Measurements from ENCODE around the gene FTO. TPM values are rescaled to one million over a fixed set of nuclear protein-coding genes. Genes with fewer than 3 reads are reported as not detected.
"Not testable (repeated sequence)": the region's sequence is repeated elsewhere in the genome, so short reads cannot be mapped to it uniquely, and the experiment has no call there.

The FTO gene
- total RNA-seq, 1 donor from 2014 or later, result 154 TPM

DNA sequence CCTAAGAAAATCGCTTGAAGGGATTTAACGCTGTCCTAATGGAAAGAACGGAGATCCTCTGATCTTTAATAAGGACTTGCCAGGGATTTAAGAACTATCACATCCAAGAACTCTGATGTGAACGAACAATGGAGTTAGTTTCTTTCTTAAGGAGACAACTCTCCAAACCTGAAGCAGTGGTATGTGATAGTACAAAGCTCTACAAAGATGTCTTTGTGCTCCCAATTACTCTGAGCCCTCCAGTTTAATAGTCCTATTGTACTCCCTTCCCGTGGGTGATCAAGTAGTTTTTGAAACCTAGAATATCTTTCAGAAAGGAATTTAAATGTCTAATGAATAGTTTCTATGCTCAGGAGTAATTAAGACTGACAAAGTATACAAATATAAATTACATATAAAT is 123.8 kb downstream of the FTO start:
- no peak for DNase-seq

- DNase-seq, result no peak
These were observed 125.3 kb downstream of the FTO start for GRCh38 chr16:53829186-53829747.

DNA sequence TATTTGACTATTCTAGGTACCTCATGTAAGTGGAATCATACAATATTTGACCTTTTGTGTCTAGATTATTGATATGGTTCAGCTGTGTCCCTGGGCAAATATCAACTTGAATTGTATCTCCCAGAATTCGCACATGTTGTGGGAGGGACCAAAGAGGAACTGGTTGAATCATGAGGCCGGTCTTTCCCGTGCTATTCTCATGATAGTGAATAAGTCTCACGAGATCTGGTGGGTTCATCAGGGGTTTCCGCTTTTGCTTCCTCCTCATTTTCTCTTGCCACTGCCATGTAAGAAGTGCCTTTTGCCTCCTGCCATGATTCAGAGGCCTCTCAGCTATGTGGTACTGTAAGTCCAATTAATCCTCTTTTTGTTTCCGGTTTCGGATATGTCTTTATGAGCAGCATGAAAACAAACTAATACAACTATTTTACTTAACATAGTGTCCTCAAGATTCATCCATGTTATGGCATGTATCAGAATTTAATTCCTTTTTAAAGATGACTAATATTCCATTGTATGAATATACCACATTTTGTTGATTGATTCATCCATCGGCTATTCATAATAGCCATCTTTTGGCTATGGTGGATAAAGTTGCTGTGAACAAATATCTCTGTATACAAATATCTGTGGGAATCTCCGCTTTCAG is 129.1 kb downstream of the FTO start:
- DNase-seq, result no peak

DNA sequence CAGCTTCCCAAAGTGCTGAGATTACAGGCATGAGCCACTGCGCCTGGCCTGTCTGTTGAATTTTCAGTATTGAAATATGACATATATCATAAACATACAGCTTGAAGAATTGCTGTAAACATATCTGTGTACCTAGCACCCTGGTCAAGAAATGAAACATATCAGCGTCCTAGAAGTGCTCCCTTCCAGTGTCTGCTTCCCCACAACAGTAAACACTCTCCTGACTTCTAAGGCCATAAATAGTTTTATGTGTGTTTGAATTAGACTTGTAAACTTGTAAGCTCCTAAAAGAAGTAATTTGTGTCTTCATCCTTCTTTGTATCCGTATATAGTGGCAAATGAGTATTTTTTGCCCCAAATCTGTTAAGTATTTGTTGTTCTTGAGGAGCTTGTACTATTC is 132.2 kb downstream of the FTO start:
- DNase-seq, result no peak

- DNase-seq, result no peak
These were observed 132.7 kb downstream of the FTO start for GRCh38 chr16:53836680-53837079.

- DNase-seq, result no peak
These were observed 133.5 kb downstream of the FTO start for GRCh38 chr16:53837426-53837825.

DNA sequence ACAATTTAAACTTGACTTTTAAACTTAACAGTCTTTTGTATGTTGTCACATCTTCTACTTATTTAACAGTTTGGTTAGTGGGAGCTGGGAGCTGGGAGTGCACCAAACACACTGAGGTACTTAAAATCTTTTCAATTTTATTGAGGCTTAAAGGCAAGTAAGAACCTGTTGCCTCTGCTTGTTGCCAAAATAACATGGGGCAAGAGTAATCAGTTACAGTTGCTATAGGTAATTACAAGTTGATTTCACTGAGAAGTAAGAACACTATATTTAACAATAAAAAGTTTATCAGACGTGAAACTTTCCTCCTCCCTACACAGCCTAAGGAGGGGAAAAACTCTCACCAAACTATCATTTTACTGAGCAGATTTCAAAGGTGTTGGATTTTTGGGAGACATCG is 135.2 kb downstream of the FTO start:
- DNase-seq, result no peak

DNA sequence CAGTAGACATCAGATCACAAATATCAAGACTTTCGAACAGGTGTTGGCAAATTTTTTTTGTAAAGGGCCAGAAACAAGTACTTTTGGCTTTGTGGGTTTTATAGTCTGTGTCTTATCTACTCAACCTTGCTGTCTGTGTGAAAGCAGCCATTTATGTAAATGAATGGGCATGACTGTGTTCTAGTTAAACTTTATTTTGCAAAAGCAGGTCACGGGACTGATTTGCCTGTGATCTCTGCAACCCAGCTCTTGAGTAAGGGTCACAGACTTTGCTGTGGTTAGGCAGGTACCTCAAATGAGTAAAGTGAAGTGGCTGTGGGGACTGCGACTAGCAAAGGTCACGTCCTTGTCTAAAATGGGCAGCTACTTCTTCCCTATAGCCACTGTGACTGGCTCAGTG is 136.5 kb downstream of the FTO start:
- no peak for DNase-seq

- DNase-seq, result no peak
These were observed 137.9 kb downstream of the FTO start for GRCh38 chr16:53841884-53842283.

DNA sequence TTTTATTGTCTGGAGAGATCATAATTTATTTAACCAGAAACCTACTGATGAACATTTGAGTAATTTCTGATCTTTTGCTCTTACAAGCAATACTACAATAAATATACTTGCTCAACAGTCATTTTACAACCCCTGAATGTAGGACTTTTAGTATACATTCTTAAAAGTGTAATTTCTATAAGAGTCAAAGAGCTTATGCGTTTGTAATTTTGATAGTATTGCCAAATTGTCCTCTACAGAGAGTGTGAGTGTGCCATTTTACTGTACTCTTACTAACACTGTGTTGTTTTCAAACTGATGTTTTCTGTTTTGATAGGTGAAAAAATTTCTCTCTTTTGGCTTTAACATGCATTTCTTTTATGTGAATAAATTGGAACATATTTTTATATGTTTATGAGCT is 139.1 kb downstream of the FTO start:
- no peak for DNase-seq

DNA sequence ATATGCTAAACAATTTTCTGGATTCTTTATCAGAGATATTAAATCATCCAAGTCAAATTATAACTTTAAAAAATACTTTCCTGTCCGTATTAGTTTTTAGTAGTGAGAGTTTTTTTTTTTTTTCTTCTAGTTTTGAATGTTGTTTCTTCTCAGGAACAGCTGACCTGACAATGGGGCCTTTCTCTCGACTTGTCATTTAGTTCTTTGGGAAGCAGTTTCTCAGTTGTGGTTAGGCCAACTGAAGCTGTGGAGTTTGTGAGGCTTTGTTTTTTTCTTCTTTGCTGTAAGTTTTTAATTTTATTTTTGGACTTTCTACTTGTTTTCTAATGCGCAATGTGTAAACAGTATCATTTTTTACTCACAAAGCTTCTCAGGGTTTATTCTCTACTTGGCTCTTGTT is 140.8 kb downstream of the FTO start:
- no peak for DNase-seq

- not testable (repeated sequence) for DNase-seq
These were observed 142.6 kb downstream of the FTO start for GRCh38 chr16:53846549-53846948.

DNA sequence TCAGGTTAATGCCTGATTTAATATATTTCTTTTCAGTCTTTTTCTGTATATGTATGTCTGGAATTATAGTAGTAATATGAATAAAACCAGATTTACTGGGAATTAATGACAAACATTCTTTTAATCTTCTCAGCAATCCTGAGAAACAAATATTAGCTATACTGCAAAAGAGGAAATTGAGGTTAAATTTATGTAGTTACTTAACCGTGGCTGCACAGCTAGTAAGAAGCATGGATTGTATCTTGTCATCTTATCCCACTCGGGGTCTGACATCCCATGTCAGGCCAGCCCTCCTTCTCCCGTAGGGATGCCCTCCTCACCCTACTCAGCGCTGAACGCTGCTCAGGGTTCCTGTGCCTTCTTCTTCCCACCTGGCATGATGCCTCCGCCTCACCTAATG is 143.0 kb downstream of the FTO start:
- no peak for DNase-seq

DNA sequence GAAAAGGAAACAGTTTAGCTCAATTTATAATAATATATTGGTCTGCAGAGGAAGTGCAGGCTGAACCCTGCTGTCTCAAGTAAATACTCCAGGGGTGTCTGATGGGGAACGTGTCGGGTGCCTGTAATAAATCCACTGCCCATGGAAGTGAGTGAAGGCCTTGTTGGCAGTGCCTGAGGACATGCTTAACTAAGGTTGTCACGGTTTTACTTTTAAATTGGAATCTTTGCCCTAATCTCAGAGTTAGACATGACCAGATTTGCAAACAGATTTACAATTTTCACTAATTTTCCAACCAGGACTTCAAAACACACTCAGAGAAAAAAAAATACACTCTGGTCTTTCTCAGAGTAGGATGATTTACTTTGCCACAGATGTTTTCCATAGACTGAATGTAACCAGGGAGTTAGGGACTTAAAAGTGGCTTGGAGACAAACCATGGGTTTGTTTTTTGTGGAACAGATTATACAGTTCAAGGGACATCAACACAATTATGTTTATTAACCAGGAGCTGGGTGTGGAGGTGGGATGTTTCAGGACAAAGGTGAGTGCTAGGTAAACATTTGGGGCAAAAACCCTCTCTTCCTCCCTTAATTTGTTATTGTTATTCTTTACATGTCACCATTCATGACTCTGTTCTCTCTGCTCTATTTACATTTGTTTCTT is 144.5 kb downstream of the FTO start:
- DNase-seq, result no peak

DNA sequence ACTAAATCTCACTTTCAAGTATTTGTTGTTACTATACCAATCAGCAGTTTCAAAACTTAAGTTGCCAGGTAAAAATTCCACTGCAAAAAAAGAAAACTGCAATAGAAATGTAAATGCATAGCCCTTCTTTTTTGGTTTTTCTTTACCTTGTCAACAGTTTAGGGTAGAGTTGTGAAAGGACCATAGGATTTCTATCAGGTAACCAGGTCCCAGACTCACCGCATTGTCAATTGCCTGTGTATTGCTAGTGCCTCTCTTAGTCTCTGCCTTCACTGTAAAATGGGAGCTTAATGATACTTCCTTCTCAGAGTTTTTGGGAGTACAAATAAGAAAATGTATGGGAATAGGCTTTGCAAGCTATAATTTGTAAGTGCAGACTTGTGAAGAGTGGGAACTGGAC is 145.0 kb downstream of the FTO start:
- DNase-seq, result no peak

GRCh38 chr16:53849585-53849984 is 145.6 kb downstream of the FTO start:
- no peak for DNase-seq

GRCh38 chr16:53849994-53850393 is 146.0 kb downstream of the FTO start:
- no peak for DNase-seq

GRCh38 chr16:53852678-53853077 is 148.7 kb downstream of the FTO start:
- DNase-seq, result no peak

- DNase-seq, result no peak
These were observed 151.1 kb downstream of the FTO start for GRCh38 chr16:53855056-53855455.

- no peak for DNase-seq
These were observed 151.6 kb downstream of the FTO start for GRCh38 chr16:53855511-53855910.

DNA sequence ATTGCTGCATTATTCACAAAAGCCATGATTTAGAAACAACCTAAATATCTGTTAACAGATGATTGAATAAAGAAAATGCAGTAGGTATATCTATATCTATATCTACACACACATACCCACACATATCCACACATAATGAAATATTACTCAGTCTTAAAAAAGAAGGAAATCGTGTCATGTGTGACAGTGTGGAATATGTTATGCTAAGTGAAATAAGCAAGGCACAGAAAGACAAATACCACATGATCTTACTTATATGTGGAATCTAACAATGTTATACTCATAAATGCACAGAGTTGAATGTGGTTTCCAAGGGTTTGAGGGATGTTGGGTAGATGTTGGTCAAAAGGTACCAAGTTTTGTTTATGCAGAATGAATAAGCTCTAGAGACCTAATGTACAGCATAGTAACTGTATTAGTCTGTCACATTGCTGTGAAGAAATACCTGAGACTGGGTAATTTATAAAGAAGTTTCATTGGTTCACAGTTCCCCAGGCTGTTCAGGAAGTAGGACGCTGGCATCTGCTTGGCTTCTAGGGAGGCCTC is 156.1 kb downstream of the FTO start:
- DNase-seq, result no peak

DNA sequence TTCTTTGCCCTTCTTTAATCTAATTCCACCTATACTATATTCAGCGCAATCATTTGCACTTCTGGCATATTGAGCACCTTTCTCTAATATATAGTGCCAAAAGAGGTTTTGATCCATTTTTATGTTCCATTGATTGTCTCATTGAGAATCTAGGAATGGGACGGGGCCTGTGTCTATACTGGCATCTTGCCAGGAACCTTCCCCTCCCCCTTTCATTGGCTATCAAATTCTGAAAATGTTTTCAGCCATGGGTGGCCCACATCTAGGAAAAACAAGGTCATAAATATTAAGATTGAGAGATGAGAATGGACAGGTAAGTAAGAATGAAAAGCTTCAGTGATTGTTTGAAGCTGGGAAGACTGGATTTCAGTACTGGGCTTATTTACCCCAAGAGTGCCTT is 159.9 kb downstream of the FTO start:
- DNase-seq, result no peak

DNA sequence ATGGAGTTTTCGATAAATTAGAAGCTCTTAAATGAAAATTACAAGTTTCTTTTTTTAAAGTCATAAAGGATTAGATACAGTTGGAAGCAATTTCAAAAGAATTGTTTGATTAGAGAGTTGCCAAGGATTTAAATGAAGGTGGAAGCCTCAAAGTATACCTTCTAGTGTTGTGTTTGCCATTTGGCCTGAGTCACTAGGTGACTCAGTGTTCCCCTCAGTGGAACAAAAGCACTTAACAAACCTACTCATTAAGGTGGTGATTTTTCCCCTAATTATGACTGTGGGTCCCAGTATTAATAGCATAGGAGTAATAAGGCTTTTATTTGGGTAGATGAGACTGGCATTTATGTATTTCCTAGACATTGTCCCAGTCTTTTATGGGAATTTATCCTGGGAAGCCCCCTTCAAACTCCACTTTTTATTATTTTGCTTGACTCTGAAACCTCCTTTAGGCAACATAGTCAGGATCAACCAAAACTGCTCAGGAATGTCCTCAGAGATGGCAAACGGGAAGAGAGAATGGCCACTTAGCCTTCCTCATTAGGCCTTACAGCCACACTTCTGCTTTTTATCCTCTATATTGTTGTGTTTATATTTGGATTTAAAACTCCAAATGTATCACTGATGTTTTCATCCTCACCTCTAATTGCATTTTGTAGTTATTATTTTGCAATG is 161.0 kb downstream of the FTO start:
- no peak for DNase-seq

Data from occipital lobe (tissue), 2 donors.